CD14-positive monocyte (primary cell): ENCODE data around the gene SMPDL3A. TPM values are rescaled to one million over a fixed set of nuclear protein-coding genes. Genes with fewer than 3 reads are reported as not detected.

Source experiments
- DNase-seq, 3 donors: peaks; one replicate each; pipeline ENCODE4 v3.0.0-alpha.2; 2011 to 2022
- H2AFZ ChIP-seq: 2 replicates; pipeline ENCODE4 v1.6.0; 2012; ENCODE audit warnings: mild to moderate bottlenecking, low read depth, low read length, inconsistent platforms; ENCODE audit not compliant: insufficient read depth, poor library complexity, severe bottlenecking
- H3K27ac ChIP-seq, 2 donors: 1 replicate in 1 of 2; 2 replicates in 1 of 2; pipeline ENCODE4 v1.5.1; 2012 to 2013; ENCODE audit warnings: low read length in 2 of 2, control low read depth in 1 of 2, inconsistent platforms in 1 of 2, low read depth in 1 of 2, mild to moderate bottlenecking in 1 of 2
- H3K27me3 ChIP-seq, 2 donors: one replicate each; pipeline versions ENCODE4 v1.6.0 to v1.6.1; 2011 to 2013; ENCODE audit warnings: low read length in 2 of 2; ENCODE audit not compliant: control insufficient read depth in 2 of 2, insufficient read depth in 2 of 2
- H3K36me3 ChIP-seq, 2 donors: replicated peaks in 1 of 2; 1 replicate in 1 of 2; 2 replicates in 1 of 2; pipeline versions ENCODE4 v1.5.1 to v1.6.1; 2012 to 2013; ENCODE audit warnings: low read length in 2 of 2, control low read depth in 1 of 2, inconsistent platforms in 1 of 2, mild to moderate bottlenecking in 1 of 2; ENCODE audit not compliant: insufficient read depth in 2 of 2, control insufficient read depth in 1 of 2
- H3K4me1 ChIP-seq, 2 donors: 1 replicate in 1 of 2; 2 replicates in 1 of 2; pipeline versions ENCODE4 v1.5.1 to v1.6.1; 2012 to 2013; ENCODE audit warnings: low read length in 2 of 2, control low read depth in 1 of 2, inconsistent platforms in 1 of 2, mild to moderate bottlenecking in 1 of 2, moderate library complexity in 1 of 2; ENCODE audit not compliant: insufficient read depth in 2 of 2, control insufficient read depth in 1 of 2
- H3K4me2 ChIP-seq: replicated peaks from 2 replicates; pipeline ENCODE3; 2012; ENCODE audit warnings: low read length, moderate library complexity, mild to moderate bottlenecking; ENCODE audit not compliant: poor library complexity, severe bottlenecking; ENCODE audit errors: extremely low read depth
- H3K4me3 ChIP-seq, 3 experiments: fragments of 200-600 bp in 1 of 3; sonication (generic) in 1 of 3; replicated peaks in 1 of 3; 1 replicate in 2 of 3; 2 replicates in 1 of 3; pipeline ENCODE4 v1.5.1; 2011 to 2013; ENCODE audit warnings: low read length in 3 of 3, mild to moderate bottlenecking in 3 of 3, control low read depth in 2 of 3, low read depth in 2 of 3, inconsistent platforms in 1 of 3, moderate library complexity in 1 of 3
- H3K79me2 ChIP-seq: 2 replicates; pipeline ENCODE4 v1.6.0; 2012; ENCODE audit warnings: mild to moderate bottlenecking, control low read depth, inconsistent platforms, low read length, moderate library complexity; ENCODE audit not compliant: insufficient read depth
- H3K9ac ChIP-seq: 2 replicates; pipeline ENCODE4 v1.6.0; 2017; ENCODE audit warnings: low read length, mild to moderate bottlenecking; ENCODE audit not compliant: insufficient read depth, poor library complexity, severe bottlenecking
- H3K9me3 ChIP-seq, 2 donors: replicated peaks in 1 of 2; 1 replicate in 1 of 2; 2 replicates in 1 of 2; pipeline versions ENCODE4 v1.5.1 to v1.6.1; 2012 to 2013; ENCODE audit warnings: low read length in 2 of 2, control low read depth in 1 of 2; ENCODE audit not compliant: control insufficient read depth in 1 of 2, insufficient read depth in 1 of 2
- H4K20me1 ChIP-seq: 2 replicates; pipeline ENCODE4 v1.6.0; 2012; ENCODE audit warnings: mild to moderate bottlenecking, low read length, control low read depth, moderate library complexity; ENCODE audit not compliant: insufficient read depth
- H3K27ac Mint-ChIP-seq, 7 donors: one replicate each; pipeline ENCODE4 v1.8.0; 2020; ENCODE audit warnings: mild to moderate bottlenecking in 7 of 7, mixed read lengths in 7 of 7, moderate library complexity in 6 of 7, inconsistent platforms in 2 of 7
- H3K27me3 Mint-ChIP-seq, 3 donors: one replicate each; pipeline ENCODE4 v1.8.0; 2021 to 2022; ENCODE audit warnings: low read depth in 3 of 3, mild to moderate bottlenecking in 3 of 3, mixed read lengths in 3 of 3, moderate library complexity in 3 of 3, inconsistent platforms in 1 of 3
- H3K36me3 Mint-ChIP-seq, 2 donors: one replicate each; pipeline ENCODE4 v1.8.0; 2020; ENCODE audit warnings: mixed read lengths in 2 of 2, inconsistent platforms in 1 of 2, mild to moderate bottlenecking in 1 of 2
- H3K4me1 Mint-ChIP-seq: one replicate; pipeline ENCODE4 v1.8.0; 2020; ENCODE audit warnings: mild to moderate bottlenecking, mixed read lengths
- H3K4me3 Mint-ChIP-seq, 2 donors: one replicate each; pipeline ENCODE4 v1.8.0; 2020; ENCODE audit warnings: mild to moderate bottlenecking in 2 of 2, mixed read lengths in 2 of 2, moderate library complexity in 1 of 2
- H3K9me3 Mint-ChIP-seq, 7 donors: one replicate each; pipeline ENCODE4 v1.8.0; 2020 to 2022; ENCODE audit warnings: mixed read lengths in 7 of 7, mild to moderate bottlenecking in 6 of 7, moderate library complexity in 6 of 7, inconsistent platforms in 2 of 7
- CTCF ChIP-seq: fragments of 200-600 bp; IDR thresholded peaks from one replicate; pipeline ENCODE4 v1.8.0; 2022; ENCODE audit warnings: antibody characterized with exemption, mild to moderate bottlenecking
- WGBS: methylation state at CpG from one replicate; pipeline ENCODE4 v1.1.5; 2013; ENCODE audit warnings: missing lambda C conversion rate; ENCODE audit not compliant: insufficient coverage; 5-methylcytosine and 5-hydroxymethylcytosine counted together
- intact Hi-C, 2 donors: fragments of 100-400 bp; cut with micrococcal nuclease; formaldehyde crosslinking; loops; one replicate each; pipeline versions ENCODE4 v1.15.0 to v1.15.1; 2023
- polyA plus RNA-seq, 3 donors: library from polyadenylated mRNA; depleted of rRNA in 1 of 3; unstranded in 2 of 3; stranded (reverse) in 1 of 3; fragments of 300-500 nt in 2 of 3; fragments of >200 nt in 1 of 3; fragmentation: Illumina TruSeq in 2 of 3; gene quantifications; 1 replicate in 2 of 3; 2 replicates in 1 of 3; pipeline ENCODE4 v1.2.3, GENCODE V29; 2012 to 2021

Gene SMPDL3A
- polyA plus RNA-seq, 3 donors: 21.3 to 30.1 (median 21.7) TPM

DNA sequence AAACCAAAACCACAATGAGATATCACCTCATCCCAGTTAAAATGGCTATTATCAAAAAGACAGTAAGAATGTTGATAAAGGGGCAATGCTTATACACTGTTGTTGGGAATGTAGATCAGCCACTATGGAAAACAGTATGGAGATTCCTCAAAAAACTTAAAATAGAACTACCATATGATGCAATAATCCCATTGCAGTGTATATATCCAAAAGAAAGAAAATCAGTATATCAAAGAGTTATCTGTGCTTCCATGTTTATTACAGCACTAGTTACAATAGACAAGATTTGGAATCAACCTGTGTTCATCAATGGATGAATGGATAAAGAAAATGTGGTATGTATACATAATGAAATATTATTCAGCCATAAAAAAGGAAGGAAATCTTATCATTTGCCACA lies 13.1 kb upstream of the SMPDL3A start:
- H3K4me1 Mint-ChIP-seq: peaks cover 20% of the 10 kb centered on the region
- H3K9me3 Mint-ChIP-seq: peaks cover 0 to 4% (median 0%) of the 10 kb centered on the region in 7 donors
- H3K9me3 ChIP-seq: no peaks in the 10 kb centered on the region
- H3K4me1 ChIP-seq: peaks cover 16 to 24% of the 10 kb centered on the region in 2 donors
- H3K79me2 ChIP-seq: no peaks in the 10 kb centered on the region
- H3K36me3 Mint-ChIP-seq: no peaks in the 10 kb centered on the region
- H2AFZ ChIP-seq: no peak overlapping the region
- H3K27me3 ChIP-seq: peaks cover 4 to 10% of the 10 kb centered on the region in 2 donors
- H3K27me3 Mint-ChIP-seq: peaks cover 2 to 20% (median 15%) of the 10 kb centered on the region in 3 donors
- intact Hi-C loops: no loop called here
- no peak for DNase-seq
- no peaks in the 10 kb centered on the region for H4K20me1 ChIP-seq
- no peak for TF ChIP-seq CTCF
- no peaks in the 10 kb centered on the region for H3K36me3 ChIP-seq
- no peak overlapping the region for H3K27ac Mint-ChIP-seq
- H3K9ac ChIP-seq: no peak overlapping the region
- no peak overlapping the region for H3K27ac ChIP-seq
- H3K4me2 ChIP-seq: no peak overlapping the region
- H3K4me3 Mint-ChIP-seq: no peak overlapping the region
- no peak overlapping the region for H3K4me3 ChIP-seq

- Histone ChIP-seq H4K20me1 (no peaks in the 10 kb centered on the region), H3K9ac (no peak overlapping the region), H3K27me3 (peaks cover 7 to 18% of the 10 kb centered on the region in 2 donors), H3K79me2 (no peaks in the 10 kb centered on the region), H3K27ac (no peak overlapping the region), H3K9me3 (no peaks in the 10 kb centered on the region), H3K36me3 (no peaks in the 10 kb centered on the region), H3K4me2 (no peak overlapping the region), H3K4me3 (no peak overlapping the region), H2AFZ (no peak overlapping the region), H3K4me1 (peaks cover 0 to 1% of the 10 kb centered on the region in 2 donors)
- Mint-ChIP-seq H3K27me3 (peaks cover 6 to 27% (median 17%) of the 10 kb centered on the region in 3 donors), H3K36me3 (no peaks in the 10 kb centered on the region), H3K4me3 (no peak overlapping the region), H3K4me1 (no peaks in the 10 kb centered on the region), H3K27ac (no peak overlapping the region), H3K9me3 (peaks cover 0 to 4% (median 0%) of the 10 kb centered on the region in 7 donors)
- WGBS: 96% methylated on average over 4 of the region's 5 CpGs
- intact Hi-C loops: no loop called here
- DNase-seq: no peak
- TF ChIP-seq CTCF: no peak
Measured at GRCh38 chr6:122778302-122778701, 10.8 kb upstream of the SMPDL3A start.
